SH-SY5Y (cell line): ENCODE measurements around the gene OR52H1.

Experiments used
- GATA2 ChIP-seq: IDR thresholded peaks from 2 replicates; pipeline ENCODE4 v1.6.1; 2011; ENCODE audit warnings: mild to moderate bottlenecking, low read depth, low read length
- GATA3 ChIP-seq: IDR thresholded peaks from 2 replicates; pipeline ENCODE4 v1.6.1; 2011; ENCODE audit warnings: low read depth, mild to moderate bottlenecking, low read length, moderate library complexity

The OR52H1 gene

GRCh38 chr11:5550440-5551095, 2.2 kb upstream of the OR52H1 start:
- TF ChIP-seq GATA3, result no peak
- TF ChIP-seq GATA2, result no peak

- TF ChIP-seq GATA3 (no peak), GATA2 (no peak)
Observed at GRCh38 chr11:5547982-5548381, 358 bp downstream of the OR52H1 start.

- TF ChIP-seq GATA3 (no peak), GATA2 (no peak)
Observed at GRCh38 chr11:5546457-5546856, 1.9 kb downstream of the OR52H1 start.

- no peak for TF ChIP-seq GATA2
- no peak for TF ChIP-seq GATA3
Observed at GRCh38 chr11:5541427-5541826, 6.9 kb downstream of the OR52H1 start.

- TF ChIP-seq GATA2, result no peak
Observed at GRCh38 chr11:5536482-5536881, 11.9 kb downstream of the OR52H1 start.

GRCh38 chr11:5534046-5534445, 14.3 kb downstream of the OR52H1 start:
- TF ChIP-seq GATA2 (no peak), GATA3 (no peak)

- TF ChIP-seq GATA3 (no peak), GATA2 (no peak)
Observed at GRCh38 chr11:5531053-5531831, 17.1 kb downstream of the OR52H1 start.

GRCh38 chr11:5528495-5528894, 19.8 kb downstream of the OR52H1 start:
- TF ChIP-seq GATA3 (no peak), GATA2 (no peak)

- TF ChIP-seq GATA2 (no peak), GATA3 (no peak)
Observed at GRCh38 chr11:5527716-5528115, 20.6 kb downstream of the OR52H1 start.

- TF ChIP-seq GATA2, result no peak
- no peak for TF ChIP-seq GATA3
Observed at GRCh38 chr11:5524756-5525155, 23.6 kb downstream of the OR52H1 start.

- TF ChIP-seq GATA2 (no peak), GATA3 (no peak)
Observed at GRCh38 chr11:5522308-5522707, 26.0 kb downstream of the OR52H1 start.

GRCh38 chr11:5521540-5521939, 26.8 kb downstream of the OR52H1 start:
- TF ChIP-seq GATA3, result no peak
- no peak for TF ChIP-seq GATA2

GRCh38 chr11:5516599-5516998, 31.7 kb downstream of the OR52H1 start, which contains the start of gene UBQLNL:
Gene UBQLNL (minus strand): TSS chr11:5516699. CDS start chr11:5516441, 258 bp downstream.
- TF ChIP-seq GATA3 (no peak), GATA2 (no peak)

- TF ChIP-seq GATA2 (no peak), GATA3 (no peak)
Observed at GRCh38 chr11:5514841-5515240, 33.5 kb downstream of the OR52H1 start.

- TF ChIP-seq GATA3 (no peak), GATA2 (no peak)
Observed at GRCh38 chr11:5509803-5510202, 38.5 kb downstream of the OR52H1 start, which contains the start of gene UBQLN3. Gene UBQLN3 (minus strand): TSS chr11:5509957. CDS start chr11:5509558, 399 bp downstream.

- TF ChIP-seq GATA3 (no peak), GATA2 (no peak)
Observed at GRCh38 chr11:5508605-5509004, 39.7 kb downstream of the OR52H1 start.
